Right renal cortex interstitium (tissue), 3 donors: ENCODE measurements around the gene TMEM222. TPM values are rescaled to one million over a fixed set of nuclear protein-coding genes. Genes with fewer than 3 reads are reported as not detected.

Experiments used
- DNase-seq, 3 donors: peaks; one replicate each; pipeline ENCODE4 v3.0.0-alpha.2; 2013; ENCODE audit warnings: low read depth in 3 of 3, low spot score in 2 of 3
- polyA plus RNA-seq, 3 donors: library from polyadenylated mRNA; unstranded; fragments of 120-200 nt; gene quantifications; one replicate each; pipeline ENCODE4 v1.2.1, GENCODE V29; 2013; ENCODE audit not compliant: insufficient read length in 3 of 3

The TMEM222 gene
- polyA plus RNA-seq, 3 donors, result 37.5 to 39.0 (median 39.0) TPM

GRCh38 chr1:27306071-27306470, 15.9 kb upstream of the TMEM222 start:
- DNase-seq, result no peak

GRCh38 chr1:27306892-27307761, 14.8 kb upstream of the TMEM222 start:
- no peak for DNase-seq

DNA sequence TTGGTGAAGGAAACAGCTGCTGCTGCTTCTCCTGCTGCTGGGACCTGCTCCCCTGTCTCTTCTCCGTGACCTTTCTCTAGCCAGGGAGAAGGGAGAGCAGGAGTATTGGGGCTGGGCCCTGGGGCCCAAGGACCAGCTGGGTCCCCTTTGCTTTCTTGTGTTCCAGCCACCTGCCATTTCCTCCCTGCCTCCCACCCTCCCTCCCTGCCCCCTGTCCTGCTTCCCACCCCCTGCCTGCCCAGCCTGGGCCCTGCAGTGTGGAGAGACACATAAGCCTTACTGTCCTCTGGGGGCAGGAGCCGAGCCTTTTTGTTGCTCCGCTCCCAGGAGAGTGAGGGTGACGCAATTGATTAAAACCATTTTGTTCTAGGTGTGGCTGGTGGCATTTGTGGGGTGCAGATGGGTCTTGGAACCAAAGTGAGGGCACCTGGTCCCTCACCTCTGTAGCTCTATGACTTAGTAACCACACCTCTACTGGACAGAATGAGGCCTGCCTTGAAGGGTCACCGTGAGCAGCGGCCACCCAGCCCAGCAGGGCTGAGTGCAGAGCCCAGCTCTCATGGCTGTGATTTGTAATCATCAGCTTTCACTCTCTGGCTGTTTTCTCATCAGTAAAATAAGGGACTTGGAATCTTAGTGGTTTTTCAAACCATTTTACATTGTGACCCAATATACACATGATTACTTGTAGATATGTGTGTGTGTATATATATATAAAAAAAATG, 13.9 kb upstream of the TMEM222 start:
- no peak for DNase-seq

GRCh38 chr1:27314169-27314568, 7.8 kb upstream of the TMEM222 start:
- no peak for DNase-seq

- DNase-seq, result no peak
Observed at GRCh38 chr1:27314737-27315136, 7.2 kb upstream of the TMEM222 start.

DNA sequence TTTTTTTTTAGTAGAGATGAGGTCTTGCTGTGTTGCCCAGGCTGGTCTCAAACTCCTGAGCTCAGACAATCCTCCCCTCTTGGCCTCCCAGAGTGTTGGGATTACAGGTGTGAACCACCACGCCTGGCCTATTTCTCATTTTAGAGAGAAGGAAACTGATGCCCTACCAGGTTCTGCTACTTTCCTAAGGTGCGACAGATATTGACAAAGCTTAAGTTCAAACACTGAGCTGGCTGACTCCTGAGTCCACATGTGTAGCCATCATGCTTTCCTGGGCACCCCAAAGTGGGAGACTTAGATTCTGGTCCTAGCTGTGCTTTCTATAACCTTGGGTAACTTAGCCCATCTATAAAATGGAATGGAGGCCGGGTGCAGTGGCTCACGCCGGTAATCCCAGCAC, 5.1 kb upstream of the TMEM222 start:
- no peak for DNase-seq

DNA sequence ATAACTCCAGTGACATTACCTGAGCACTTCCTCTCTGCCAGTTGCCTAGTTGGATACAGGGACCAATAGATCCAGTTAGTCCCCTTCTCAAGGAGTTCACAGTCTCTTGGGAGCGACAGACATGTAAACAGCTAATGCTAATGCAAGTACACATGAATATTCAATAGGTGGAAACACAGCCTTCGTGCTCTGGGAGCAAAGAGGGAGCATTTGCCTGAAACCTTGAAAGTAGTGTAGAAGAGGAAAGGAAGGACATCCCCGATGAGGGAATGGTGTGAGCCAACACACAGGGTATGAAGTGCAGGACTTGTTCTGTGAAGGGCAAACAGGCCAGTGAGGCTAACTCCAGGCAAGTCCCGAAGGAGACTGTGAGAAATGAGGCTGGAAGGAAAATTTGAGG, 3.8 kb upstream of the TMEM222 start:
- DNase-seq, result no peak

DNA sequence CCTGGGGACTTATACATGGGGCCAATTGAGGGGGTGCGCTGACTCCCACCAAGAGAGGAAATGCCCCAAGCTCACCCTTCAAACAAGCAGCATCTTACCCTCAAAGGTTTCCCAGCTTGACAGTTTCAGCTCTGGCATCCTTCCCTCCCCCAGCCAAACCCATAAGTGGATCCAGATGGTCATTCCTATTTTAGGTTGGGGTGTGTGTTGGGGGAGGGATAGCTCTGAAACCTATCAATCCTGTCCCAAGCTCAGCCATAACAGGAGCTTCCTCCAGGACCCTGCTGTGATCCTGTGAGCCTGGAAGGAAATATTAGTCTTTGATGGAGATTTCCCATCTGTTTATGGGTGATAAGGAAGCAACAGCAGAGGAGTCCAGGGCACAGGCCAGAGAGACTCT, 3.4 kb upstream of the TMEM222 start:
- DNase-seq, result no peak

- DNase-seq, result no peak
Observed at GRCh38 chr1:27322569-27323240, 742 bp downstream of the TMEM222 start.

GRCh38 chr1:27325286-27325685, 3.3 kb downstream of the TMEM222 start:
- DNase-seq, result no peak

GRCh38 chr1:27327964-27328363, 6.0 kb downstream of the TMEM222 start:
- no peak for DNase-seq

- DNase-seq, result no peak
Observed at GRCh38 chr1:27330786-27331185, 8.8 kb downstream of the TMEM222 start.

DNA sequence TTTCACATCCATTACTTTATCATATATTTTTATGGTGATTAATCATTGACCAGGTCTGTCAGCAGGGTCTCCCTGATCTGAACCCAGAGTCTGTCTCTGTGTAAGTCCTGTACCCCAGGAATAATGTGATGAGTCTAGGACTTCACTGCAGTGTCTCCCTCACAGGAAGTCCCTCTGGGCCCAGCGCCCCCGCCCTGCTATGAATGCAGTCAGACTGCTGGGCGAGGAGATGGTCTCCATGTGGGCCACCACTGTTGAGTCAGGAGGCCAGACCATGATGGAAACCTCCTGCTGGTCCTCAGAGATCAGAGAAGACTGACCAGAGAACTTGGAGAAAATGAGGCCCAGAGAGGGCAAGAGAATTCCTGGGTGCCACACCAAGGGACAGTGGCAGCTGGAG, 9.5 kb downstream of the TMEM222 start:
- no peak for DNase-seq

- DNase-seq, result no peak
Observed at GRCh38 chr1:27331922-27332321, 10.0 kb downstream of the TMEM222 start.

- no peak for DNase-seq
Observed at GRCh38 chr1:27332536-27333281, 10.7 kb downstream of the TMEM222 start.

DNA sequence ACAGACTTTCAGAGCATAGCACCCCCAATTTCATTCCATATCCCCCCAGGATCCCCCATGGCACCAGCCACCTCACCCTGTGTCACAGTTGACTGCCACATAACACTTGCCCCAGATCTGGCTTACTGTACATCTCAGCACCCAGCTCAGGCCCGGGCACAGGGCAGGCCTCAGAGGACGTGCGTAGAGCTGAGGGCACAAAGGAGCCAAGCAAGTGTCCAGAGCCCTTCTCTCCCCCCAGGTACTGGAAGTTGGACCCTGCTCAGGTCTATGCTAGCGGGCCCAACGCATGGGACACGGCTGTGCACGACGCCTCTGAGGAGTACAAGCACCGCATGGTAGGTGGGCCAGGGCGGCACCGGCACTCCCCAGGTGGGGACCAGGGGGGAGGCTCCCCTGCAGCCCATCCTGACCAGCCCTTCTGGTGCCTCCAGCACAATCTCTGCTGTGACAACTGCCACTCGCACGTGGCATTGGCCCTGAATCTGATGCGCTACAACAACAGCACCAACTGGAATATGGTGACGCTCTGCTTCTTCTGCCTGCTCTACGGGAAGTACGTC, 11.8 kb downstream of the TMEM222 start:
- no peak for DNase-seq

DNA sequence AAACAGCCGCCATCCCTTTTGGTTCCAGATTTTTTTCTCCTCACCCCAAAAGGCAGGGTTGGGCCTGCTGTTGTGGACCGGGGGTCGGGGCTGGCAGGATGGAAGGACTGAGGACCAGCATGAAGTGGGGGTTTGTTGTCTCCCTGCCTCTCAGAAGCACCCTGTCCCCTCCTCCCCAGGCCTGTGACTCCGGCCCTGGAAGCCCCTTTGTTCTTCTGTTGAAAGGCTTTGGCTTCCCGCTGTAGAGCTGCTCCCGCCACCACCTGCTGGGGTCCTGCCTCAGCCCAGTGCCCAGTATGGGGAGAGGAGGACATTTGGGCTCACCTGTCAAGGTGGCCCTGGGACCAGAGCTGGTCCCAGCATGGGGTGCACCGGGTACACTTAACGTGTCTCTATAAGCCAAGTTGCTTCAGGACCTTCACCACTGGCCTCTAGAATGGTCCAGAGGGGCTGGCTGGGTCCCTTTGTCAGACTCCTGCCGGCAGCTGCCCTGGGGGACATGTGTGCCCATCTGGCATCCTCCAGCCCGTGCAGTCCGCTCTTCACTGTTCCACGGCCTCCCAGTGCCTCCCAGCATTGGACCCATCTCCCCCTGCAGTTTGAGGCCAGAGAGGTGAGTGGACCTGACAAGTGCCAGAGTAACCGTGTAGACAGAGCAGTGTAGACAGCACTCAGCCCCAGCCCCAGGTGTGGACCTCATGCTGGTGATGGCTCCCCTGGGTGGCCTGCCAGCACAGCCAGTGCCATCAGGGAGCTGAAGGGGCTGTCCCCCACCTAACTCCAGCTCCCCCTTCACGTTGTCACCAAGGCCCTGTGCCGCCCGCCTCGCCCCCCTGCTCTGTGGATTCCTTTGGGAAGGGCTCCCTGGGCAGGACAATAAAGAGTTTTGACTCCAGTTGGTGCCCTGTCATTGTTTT, 13.8 kb downstream of the TMEM222 start:
- DNase-seq, result no peak

- DNase-seq, result no peak
Observed at GRCh38 chr1:27336756-27337155, 14.8 kb downstream of the TMEM222 start.

GRCh38 chr1:27338751-27339150, 16.8 kb downstream of the TMEM222 start:
- DNase-seq, result no peak
